GM12801 (cell line): Measurements from ENCODE around the gene SCN4A.

ENCODE experiments used
- CTCF ChIP-seq: IDR thresholded peaks from one replicate; pipeline ENCODE4 v1.5.1; 2011; ENCODE audit warnings: control low read depth; ENCODE audit not compliant: insufficient read length; ENCODE audit errors: extremely low read depth

The SCN4A gene

GRCh38 chr17:63973930-63974593 lies 1.3 kb upstream of the SCN4A start:
- no peak for TF ChIP-seq CTCF

- TF ChIP-seq CTCF, result no peak
These were observed 529 bp upstream of the SCN4A start for GRCh38 chr17:63973247-63973646.

- no peak for TF ChIP-seq CTCF
These were observed 3.4 kb downstream of the SCN4A start for GRCh38 chr17:63969278-63969677.

- TF ChIP-seq CTCF, result no peak
These were observed 4.8 kb downstream of the SCN4A start for GRCh38 chr17:63967953-63968352.

- no peak for TF ChIP-seq CTCF
These were observed 6.0 kb downstream of the SCN4A start for GRCh38 chr17:63966646-63967264.

GRCh38 chr17:63963123-63963522 lies 9.6 kb downstream of the SCN4A start:
- no peak for TF ChIP-seq CTCF

GRCh38 chr17:63962298-63962744 lies 10.4 kb downstream of the SCN4A start:
- no peak for TF ChIP-seq CTCF
